Astrocyte of the cerebellum (primary cell): ENCODE results near the gene NCS1.
A peak's percentile ranks its signal among the peaks of the same experiment; 100 is the strongest.

Experiments
- DNase-seq: peaks from one replicate; pipeline ENCODE4 v3.0.0-alpha.2; 2011; ENCODE audit warnings: low read depth
- H3K4me3 ChIP-seq: 2 replicates; pipeline ENCODE4 v1.5.1; 2011; ENCODE audit warnings: mild to moderate bottlenecking, low read depth, low read length, moderate library complexity
- in situ Hi-C: cut with HindIII; loops from 2 replicates; pipeline ENCODE4 v1.10.0; 2017; ENCODE audit warnings: low sequenced_read_pairs
- TF ChIP-seq, protein P1 (sequence below): IDR thresholded peaks from 2 replicates; pipeline ENCODE4 v1.5.1; 2012; ENCODE audit warnings: low read length, low read depth, moderate library complexity, mild to moderate bottlenecking; ENCODE audit errors: missing control alignments

Gene NCS1

DNA sequence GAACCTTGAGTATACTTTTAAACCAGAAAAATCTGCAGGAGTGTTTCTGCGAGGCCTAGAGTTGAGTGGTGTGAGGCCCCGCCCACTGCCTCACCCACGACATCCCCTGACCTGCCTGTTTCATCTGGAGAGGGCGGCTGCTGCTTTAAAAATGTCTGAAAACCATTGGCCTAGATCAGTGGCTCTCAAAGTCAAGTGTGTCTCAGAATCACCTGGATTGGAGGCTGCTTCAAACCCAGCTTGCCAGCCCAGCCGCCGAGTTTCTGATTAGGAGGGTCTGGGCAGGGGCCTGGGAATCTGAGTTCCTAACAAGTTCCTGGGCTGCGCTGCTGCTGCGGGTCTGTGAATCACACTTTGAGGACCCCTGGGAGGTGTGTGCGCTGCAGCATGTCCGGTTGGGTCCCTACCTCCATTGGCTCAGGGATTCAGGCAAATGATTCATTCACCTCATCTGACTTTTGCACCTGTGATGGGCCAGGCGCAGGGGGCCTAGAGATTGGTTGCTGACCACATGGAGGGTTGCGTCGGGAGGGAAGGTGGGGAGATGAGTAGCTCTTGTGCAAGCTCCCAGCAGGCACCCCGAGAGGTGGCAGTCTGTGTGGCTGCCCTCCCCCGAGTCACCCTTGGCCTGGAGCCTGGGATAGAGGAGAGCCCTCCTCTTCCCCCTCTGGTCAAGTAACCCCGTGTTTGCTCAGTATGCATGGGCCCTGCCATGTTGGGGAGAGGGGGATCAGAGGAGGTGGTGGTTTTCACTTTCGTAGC lies 65.7 kb downstream of the NCS1 start:
- in situ Hi-C loops = no loop called here
- H3K4me3 ChIP-seq = no peak overlapping the region
- TF ChIP-seq, protein P1, sequence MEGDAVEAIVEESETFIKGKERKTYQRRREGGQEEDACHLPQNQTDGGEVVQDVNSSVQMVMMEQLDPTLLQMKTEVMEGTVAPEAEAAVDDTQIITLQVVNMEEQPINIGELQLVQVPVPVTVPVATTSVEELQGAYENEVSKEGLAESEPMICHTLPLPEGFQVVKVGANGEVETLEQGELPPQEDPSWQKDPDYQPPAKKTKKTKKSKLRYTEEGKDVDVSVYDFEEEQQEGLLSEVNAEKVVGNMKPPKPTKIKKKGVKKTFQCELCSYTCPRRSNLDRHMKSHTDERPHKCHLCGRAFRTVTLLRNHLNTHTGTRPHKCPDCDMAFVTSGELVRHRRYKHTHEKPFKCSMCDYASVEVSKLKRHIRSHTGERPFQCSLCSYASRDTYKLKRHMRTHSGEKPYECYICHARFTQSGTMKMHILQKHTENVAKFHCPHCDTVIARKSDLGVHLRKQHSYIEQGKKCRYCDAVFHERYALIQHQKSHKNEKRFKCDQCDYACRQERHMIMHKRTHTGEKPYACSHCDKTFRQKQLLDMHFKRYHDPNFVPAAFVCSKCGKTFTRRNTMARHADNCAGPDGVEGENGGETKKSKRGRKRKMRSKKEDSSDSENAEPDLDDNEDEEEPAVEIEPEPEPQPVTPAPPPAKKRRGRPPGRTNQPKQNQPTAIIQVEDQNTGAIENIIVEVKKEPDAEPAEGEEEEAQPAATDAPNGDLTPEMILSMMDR = no peak
- no peak for DNase-seq

GRCh38 chr9:130239363-130239695 lies 67.1 kb downstream of the NCS1 start:
- in situ Hi-C loops = no loop called here

GRCh38 chr9:130239741-130240241 lies 67.6 kb downstream of the NCS1 start:
- in situ Hi-C loops = loop anchor here (10.0 kb wide), 2 partner anchors 75 to 105 kb away; no protein-coding TSS in a partner anchor
- no peak for DNase-seq

More at GRCh38 chr9:130239363-130239695, 67.1 kb downstream of the NCS1 start:
- H3K4me3 ChIP-seq = no peak overlapping the region
- DNase-seq = no peak
- TF ChIP-seq, protein P1 = no peak

DNA sequence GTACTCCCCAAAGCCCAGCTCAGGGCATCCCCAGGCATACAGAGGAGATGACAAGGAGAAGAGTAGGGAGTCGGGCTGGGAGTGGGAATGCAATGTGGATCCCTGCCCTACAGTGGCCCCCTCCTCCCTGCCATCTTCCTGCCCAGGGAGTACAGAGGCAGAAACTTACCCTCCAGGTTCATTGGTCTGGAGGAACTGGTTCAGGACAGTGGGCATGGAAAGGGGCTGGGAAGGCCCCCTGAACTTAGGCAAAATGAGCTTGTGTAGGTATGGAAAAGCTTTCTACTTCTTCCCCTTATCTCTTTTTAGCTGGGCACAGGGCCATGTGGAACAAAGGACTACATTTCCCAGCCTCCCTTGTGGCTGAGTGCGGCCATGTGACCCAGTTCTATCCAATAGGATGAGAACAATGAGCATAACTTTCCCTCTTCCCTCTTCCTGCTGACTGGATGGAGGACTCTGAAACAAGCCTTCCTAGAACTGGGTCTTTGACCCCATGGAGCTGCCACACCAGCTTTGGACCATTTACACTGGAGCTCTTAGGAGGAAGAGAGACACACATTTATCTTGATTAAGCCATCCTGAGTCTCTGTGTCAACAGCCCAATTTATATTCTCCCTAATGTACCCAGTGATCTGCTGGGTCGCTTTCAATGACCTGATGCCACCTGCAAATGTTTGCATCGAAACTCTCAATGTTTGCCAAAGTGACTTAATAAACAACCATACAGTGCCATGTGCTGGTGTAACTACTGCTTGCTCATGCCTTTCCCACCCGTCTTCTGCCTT lies 68.4 kb downstream of the NCS1 start:
- in situ Hi-C loops = loop anchor here (10.0 kb wide), 2 partner anchors 76 to 104 kb away; no protein-coding TSS in a partner anchor
- peak; percentile 37 for DNase-seq
- no peak overlapping the region for H3K4me3 ChIP-seq
- TF ChIP-seq, protein P1 = no peak

More at GRCh38 chr9:130239741-130240241, 67.6 kb downstream of the NCS1 start:
- no peak overlapping the region for H3K4me3 ChIP-seq
- TF ChIP-seq, protein P1 = no peak

DNA sequence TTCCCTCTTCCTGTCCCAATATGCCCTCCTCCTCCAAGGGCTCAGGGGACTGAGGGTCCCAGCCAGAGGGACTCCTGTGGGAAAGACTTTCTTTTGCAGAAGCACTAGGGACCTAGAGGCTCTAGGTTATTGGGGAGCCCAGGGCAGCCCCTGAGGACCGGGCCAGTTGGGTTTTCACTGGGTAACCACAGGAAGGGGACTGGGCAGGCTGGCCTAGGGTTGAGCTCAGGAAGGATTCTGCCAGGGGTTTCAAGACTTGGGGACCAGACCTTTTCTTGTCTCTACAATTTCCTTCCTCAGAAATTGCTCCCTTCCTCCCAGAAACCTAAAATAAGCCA lies 69.0 kb downstream of the NCS1 start:
- in situ Hi-C loops = loop anchor here (10.0 kb wide), 2 partner anchors 76 to 104 kb away; no protein-coding TSS in a partner anchor
- no peak for DNase-seq
- TF ChIP-seq, protein P1 = no peak
- H3K4me3 ChIP-seq = no peak overlapping the region

DNA sequence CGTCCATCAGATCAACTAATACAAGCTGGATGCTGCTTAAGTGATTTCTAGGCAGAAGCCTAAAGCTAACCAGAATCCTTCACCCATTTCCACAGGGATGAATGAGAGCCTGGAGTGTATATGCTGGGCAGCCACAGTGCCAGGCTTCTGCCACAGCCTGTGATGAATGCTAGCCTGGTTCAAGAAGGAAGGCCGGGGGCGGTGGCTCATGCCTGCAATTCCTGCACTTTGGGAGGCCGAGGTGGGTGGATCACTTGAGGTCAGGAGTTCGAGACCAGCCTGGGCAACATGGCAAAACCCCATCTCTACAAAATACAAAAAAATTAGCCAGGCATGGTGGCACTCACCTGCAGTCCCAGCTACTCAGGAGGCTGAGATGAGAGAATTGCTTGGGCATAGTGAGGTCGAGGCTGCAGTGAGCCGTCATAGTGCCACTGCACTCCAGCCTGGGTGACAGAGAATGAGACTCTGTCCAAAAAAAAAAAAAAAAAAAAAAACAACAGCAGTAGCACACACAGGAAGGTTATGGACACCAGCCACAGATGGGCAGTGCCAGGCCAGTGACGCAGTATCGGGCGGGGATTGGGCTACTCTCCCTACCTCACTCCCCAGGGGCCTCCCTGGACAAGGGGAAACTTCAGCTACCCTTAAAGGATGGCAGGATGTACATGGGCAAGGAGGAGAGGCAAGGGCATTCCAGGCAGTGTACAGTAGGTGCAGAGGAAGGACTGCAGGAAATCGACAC lies 70.2 kb downstream of the NCS1 start:
- no peak overlapping the region for H3K4me3 ChIP-seq
- DNase-seq = no peak
- TF ChIP-seq, protein P1 = no peak
- in situ Hi-C loops = loop anchor here (10.0 kb wide), 2 partner anchors 78 to 102 kb away; no protein-coding TSS in a partner anchor
